GM19438 (cell line): ENCODE measurements around the gene TMEM37.

ENCODE experiments used
- ATAC-seq: cut with Tn5 transposase; IDR thresholded peaks from one replicate; pipeline ENCODE4 v1.9.1; 2021; ENCODE audit warnings: low read depth; ENCODE audit not compliant: unreplicated experiment

The TMEM37 gene

DNA sequence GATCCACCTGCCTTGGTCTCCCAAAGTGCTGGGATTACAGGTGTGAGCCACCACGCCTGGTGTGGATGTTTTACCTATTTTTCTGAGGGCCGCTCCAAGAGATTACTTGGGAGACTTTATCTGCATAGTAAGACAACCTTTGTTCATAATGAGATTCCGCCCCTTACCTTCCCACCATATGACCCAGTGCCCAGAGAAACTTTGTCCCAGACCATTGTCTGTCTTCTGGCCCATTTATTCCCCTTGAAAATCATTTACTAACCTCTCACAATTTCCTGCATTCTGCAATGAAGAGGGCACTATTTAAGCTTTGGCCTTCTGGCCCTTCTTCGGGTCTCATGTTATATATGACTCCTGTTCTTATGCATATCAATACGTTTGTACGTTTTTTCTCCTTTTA, 13.7 kb upstream of the TMEM37 start:
- no peak for ATAC-seq

DNA sequence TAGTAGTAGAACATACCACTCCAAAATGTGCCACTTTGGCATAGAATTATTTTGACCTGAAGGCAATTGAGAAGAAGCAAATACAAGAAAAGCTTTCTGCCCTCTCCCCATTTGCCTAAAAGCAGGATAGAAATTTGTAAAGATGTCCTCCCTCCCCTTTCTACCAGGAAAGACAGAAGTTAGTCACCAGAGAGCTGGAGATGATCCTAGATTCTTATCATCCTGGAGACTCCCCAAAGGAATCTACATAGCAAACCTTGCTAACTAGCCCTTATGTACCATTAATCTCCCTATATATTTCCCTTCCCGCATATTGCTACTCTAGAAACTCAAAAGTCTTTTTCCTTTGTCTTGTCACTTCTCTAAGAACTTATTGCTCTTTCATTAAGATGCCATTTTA, 12.6 kb upstream of the TMEM37 start:
- no peak for ATAC-seq

DNA sequence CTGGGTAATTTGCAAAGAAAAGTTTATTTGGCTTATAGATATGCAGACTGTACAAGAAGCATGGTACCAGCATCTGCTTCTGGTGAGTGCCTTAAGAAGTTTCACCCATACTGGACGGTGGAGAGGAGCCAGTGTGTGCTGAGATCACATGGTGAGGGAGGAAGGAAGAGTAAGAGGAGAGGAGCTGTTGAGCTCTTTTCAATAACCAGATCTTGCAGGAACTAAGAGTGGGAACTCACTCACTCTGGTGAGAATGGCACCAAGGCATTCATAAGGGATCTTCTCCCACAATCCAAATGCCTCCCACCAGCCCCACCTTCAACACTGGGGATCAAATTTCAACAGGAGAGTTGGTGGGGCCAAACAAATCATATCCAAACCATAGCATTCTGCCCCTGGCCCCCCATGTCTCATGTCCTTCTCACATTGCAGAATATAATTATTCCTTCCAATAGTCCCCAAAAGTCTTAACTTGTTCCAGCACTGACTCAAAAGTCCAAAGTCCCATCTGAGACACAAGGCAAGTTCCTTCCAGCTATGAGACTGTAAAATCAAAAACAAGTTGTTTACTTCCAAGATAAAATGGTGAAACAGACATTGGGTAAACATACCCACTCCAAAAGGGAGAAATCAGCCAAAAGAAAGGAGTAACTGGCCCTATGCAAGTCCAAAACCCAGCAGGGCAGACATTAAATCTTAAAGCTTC, 11.7 kb upstream of the TMEM37 start:
- ATAC-seq = no peak

GRCh38 chr2:119421304-119421703, 10.3 kb upstream of the TMEM37 start:
- ATAC-seq = no peak

GRCh38 chr2:119421741-119422140, 9.9 kb upstream of the TMEM37 start:
- no peak for ATAC-seq

DNA sequence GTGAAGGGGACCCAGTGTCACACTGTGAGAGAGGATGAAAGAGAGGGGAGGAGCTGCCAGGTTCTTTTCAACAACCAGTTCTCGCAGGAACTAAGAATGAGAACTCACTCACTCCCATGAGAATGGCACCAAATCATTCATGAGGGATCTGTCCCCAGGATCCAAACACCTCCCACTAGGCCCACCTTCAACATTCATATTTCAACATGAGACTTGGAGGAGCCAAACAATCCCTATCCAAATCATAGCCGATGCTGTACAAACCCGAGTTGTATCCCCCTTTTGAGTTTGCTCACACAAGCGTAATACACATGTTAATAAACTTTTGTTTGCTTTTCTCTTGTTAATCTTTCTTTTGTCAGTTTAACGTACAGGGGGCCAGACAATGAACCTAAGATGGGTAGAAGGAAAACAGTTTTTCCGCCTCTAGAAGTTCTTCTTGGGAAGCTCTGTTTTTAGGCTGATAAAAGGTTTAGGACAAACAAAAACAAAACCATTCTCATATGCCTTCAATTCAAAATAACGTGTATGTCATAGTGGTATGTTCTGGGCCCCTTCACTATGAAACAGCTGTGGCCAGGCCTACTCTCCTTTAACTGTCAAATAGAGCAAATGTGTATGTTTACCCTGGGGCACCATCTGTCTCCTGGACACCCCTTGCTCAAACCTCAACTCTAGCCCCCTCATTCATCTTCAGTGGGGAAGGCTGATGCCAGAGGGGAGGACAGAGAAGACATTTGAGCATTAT, 9.1 kb upstream of the TMEM37 start:
- ATAC-seq = no peak

DNA sequence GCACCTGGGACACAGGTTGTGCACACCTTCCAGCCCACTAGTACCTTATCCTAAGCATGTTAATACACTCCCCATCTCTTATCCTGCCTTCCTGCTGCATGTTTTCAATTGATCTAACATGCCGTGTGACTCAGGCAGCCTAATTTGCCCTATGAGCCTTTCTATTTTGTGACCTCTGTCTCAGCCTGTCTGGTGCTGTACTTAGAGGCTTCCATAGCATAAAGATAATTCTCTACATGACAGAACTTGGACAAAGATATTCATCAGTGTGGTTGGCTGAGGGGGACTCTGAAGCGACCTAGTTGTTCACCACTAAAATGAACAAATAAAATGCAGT, 8.6 kb upstream of the TMEM37 start:
- ATAC-seq = no peak

- ATAC-seq = no peak
These were observed 7.8 kb upstream of the TMEM37 start for GRCh38 chr2:119423811-119424210.

GRCh38 chr2:119424284-119425118, 7.2 kb upstream of the TMEM37 start:
- ATAC-seq = no peak

GRCh38 chr2:119425119-119425405, 6.6 kb upstream of the TMEM37 start:
- ATAC-seq = no peak

GRCh38 chr2:119425620-119426395, 5.8 kb upstream of the TMEM37 start:
- no peak for ATAC-seq

DNA sequence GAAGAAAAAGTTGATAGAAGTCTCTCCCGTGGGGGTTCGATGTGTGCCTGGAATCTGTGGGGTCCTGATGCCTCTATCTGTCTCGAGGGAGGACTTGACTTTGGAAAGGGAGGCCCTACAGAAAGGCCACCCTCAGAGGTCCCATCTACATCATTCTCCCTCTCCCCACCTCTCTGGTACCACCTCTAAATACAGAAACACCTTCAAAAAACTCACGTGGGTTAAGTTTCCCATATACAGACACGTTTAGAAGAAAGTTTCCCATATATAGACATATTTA, 5.3 kb upstream of the TMEM37 start:
- no peak for ATAC-seq

GRCh38 chr2:119426801-119427395, 4.8 kb upstream of the TMEM37 start:
- no peak for ATAC-seq

DNA sequence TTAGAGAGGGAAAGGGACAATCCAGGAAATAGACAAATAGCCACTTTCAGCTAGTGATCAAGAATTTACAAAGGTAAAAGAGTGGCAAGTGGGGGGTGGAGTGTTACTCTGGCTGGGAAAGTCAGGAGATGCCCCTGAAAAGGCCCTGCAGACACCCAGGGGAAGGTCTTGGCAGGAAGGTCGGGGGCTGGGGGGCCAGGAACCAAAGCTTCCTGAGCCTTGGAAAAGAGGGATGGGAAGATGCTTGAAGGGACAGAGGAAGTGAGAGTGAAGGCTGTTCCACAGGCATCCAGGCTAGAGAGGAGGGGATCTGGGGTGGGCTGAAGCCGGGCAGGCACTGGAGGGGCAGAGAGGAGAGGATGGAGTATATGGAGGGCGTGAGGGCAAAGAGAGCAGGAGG, 3.9 kb upstream of the TMEM37 start:
- no peak for ATAC-seq

GRCh38 chr2:119428488-119429224, 3.0 kb upstream of the TMEM37 start:
- no peak for ATAC-seq

DNA sequence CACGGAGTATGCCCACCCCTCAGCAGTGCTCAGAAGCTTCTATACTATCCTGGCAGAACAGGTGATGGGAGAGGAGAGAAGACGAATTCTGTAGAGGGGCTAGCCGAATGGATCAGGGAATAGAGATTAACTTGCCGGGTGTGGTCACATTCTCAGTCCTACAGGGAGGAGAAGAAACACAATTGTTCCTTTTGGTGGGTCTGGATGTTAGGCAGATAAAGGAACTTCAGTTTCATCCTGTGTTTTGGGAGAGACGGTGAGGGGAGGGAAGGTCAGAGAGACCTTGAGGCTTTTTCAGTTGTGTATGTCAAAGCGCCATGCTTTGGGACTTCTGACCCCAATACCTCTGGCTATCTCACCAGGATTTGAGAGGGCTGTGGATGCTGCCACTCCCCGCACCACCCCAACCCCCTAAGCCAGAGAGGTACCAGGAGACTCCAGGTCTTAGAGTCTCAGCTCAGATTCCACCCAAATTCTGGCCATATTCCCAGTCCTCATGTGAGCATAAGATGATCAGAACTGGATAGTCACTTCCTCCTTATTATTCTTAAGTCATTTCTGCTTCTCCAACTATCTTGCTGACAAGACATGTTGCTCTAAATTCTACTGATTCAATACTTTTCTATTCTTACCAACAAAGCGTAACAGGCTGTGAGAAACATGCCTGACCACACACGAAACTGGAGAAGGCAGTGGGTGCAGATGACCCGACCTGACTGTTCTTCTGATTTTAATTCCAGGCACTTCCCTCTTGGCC, 2.3 kb upstream of the TMEM37 start:
- ATAC-seq = no peak

- no peak for ATAC-seq
These were observed 1.6 kb upstream of the TMEM37 start for GRCh38 chr2:119430023-119430498.

- no peak for ATAC-seq
These were observed 559 bp downstream of the TMEM37 start for GRCh38 chr2:119431976-119432850.
